ENCODE data around the gene PMM1. TPM values are rescaled to one million over a fixed set of nuclear protein-coding genes. Genes with fewer than 3 reads are reported as not detected.

PMM1 gene
- polyA plus RNA-seq, 1 donor (not counting 4 experiments of a cell fraction or from before 2014, with no cell fraction given) = 39.6 TPM

- Histone ChIP-seq H3K4me2 (ENCODE audit: control insufficient read depth, extremely low read depth, insufficient read depth, low read depth, low read length) (no peak overlapping the region), H3K9ac (ENCODE audit: control insufficient read depth, extremely low read depth, insufficient read depth, low read length) (no peak overlapping the region), H3K4me1 (ENCODE audit: control insufficient read depth, extremely low read depth, insufficient read depth, low read length) (peaks cover 30% of the 10 kb centered on the region), H3K4me3 (ENCODE audit: control insufficient read depth in 2 of 3, extremely low read depth in 1 of 3, insufficient read depth in 2 of 3, low read depth in 1 of 3, low read length in 3 of 3) (no peak overlapping the region), H3K9me3 (ENCODE audit: control insufficient read depth, low read depth, low read length) (no peaks in the 10 kb centered on the region), H3K79me2 (ENCODE audit: control insufficient read depth, insufficient read depth, low read length) (no peaks in the 10 kb centered on the region), H3K9me1 (ENCODE audit: control insufficient read depth, extremely low read depth, insufficient read depth, low read length) (peaks cover 5% of the 10 kb centered on the region), H2AFZ (ENCODE audit: control insufficient read depth, low read length) (no peak overlapping the region), H3K36me3 (ENCODE audit: control insufficient read depth in 2 of 2, extremely low read depth in 1 of 2, insufficient read depth in 2 of 2, low read length in 2 of 2) (peaks cover 35 to 38% of the 10 kb centered on the region in 2 experiments), H3K27me3 (ENCODE audit: control insufficient read depth, extremely low read depth, insufficient read depth, low read length) (no peaks in the 10 kb centered on the region), H3K27ac (ENCODE audit: control insufficient read depth, insufficient read depth, low read length) (no peak overlapping the region), H4K20me1 (ENCODE audit: control insufficient read depth, extremely low read depth, insufficient read depth, low read length) (no peaks in the 10 kb centered on the region)
- DNase-seq (ENCODE audit: low read depth, low spot score) (no peak), FAIRE-seq (no peak)
- dilution Hi-C loops (cut with MboI; ENCODE audit: extremely low pct_ligation_motif_present, low sequenced_read_pairs) = no loop called here
- no peak for TF ChIP-seq EZH2 (IDR thresholded peaks at IDR 0.05; ENCODE audit: low read length)
- TF ChIP-seq, protein P1, sequence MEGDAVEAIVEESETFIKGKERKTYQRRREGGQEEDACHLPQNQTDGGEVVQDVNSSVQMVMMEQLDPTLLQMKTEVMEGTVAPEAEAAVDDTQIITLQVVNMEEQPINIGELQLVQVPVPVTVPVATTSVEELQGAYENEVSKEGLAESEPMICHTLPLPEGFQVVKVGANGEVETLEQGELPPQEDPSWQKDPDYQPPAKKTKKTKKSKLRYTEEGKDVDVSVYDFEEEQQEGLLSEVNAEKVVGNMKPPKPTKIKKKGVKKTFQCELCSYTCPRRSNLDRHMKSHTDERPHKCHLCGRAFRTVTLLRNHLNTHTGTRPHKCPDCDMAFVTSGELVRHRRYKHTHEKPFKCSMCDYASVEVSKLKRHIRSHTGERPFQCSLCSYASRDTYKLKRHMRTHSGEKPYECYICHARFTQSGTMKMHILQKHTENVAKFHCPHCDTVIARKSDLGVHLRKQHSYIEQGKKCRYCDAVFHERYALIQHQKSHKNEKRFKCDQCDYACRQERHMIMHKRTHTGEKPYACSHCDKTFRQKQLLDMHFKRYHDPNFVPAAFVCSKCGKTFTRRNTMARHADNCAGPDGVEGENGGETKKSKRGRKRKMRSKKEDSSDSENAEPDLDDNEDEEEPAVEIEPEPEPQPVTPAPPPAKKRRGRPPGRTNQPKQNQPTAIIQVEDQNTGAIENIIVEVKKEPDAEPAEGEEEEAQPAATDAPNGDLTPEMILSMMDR (optimal IDR thresholded peaks at IDR 0.05 in 1 of 3, IDR thresholded peaks at IDR 0.05 in 1 of 3, conservative IDR thresholded peaks at IDR 0.05 in 1 of 3; ENCODE audit: extremely low read depth in 1 of 3, insufficient read depth in 2 of 3, low read length in 3 of 3) = no peak
These were observed 11.3 kb upstream of the PMM1 start for GRCh38 chr22:41600976-41601375.

- Histone ChIP-seq H3K36me3 (ENCODE audit: control insufficient read depth in 2 of 2, extremely low read depth in 1 of 2, insufficient read depth in 2 of 2, low read length in 2 of 2) (peaks cover 23 to 37% of the 10 kb centered on the region in 2 experiments), H4K20me1 (ENCODE audit: control insufficient read depth, extremely low read depth, insufficient read depth, low read length) (no peaks in the 10 kb centered on the region), H3K27me3 (ENCODE audit: control insufficient read depth, extremely low read depth, insufficient read depth, low read length) (no peaks in the 10 kb centered on the region), H3K4me1 (ENCODE audit: control insufficient read depth, extremely low read depth, insufficient read depth, low read length) (peaks cover 30% of the 10 kb centered on the region), H2AFZ (ENCODE audit: control insufficient read depth, low read length) (peak overlapping the region; percentile 30), H3K9me3 (ENCODE audit: control insufficient read depth, low read depth, low read length) (no peaks in the 10 kb centered on the region), H3K79me2 (ENCODE audit: control insufficient read depth, insufficient read depth, low read length) (no peaks in the 10 kb centered on the region), H3K27ac (ENCODE audit: control insufficient read depth, insufficient read depth, low read length) (peak overlapping the region; percentile 91), H3K4me3 (ENCODE audit: control insufficient read depth in 2 of 3, extremely low read depth in 1 of 3, insufficient read depth in 2 of 3, low read depth in 1 of 3, low read length in 3 of 3) (peak overlapping the region in 1 of 3 experiments; percentile 21), H3K4me2 (ENCODE audit: control insufficient read depth, extremely low read depth, insufficient read depth, low read depth, low read length) (peak overlapping the region; percentile 83), H3K9ac (ENCODE audit: control insufficient read depth, extremely low read depth, insufficient read depth, low read length) (peak overlapping the region; percentile 65), H3K9me1 (ENCODE audit: control insufficient read depth, extremely low read depth, insufficient read depth, low read length) (peaks cover 5% of the 10 kb centered on the region)
- dilution Hi-C loops (cut with MboI; ENCODE audit: extremely low pct_ligation_motif_present, low sequenced_read_pairs) = no loop called here
- FAIRE-seq (peak; percentile 90), DNase-seq (ENCODE audit: low read depth, low spot score) (no peak)
- TF ChIP-seq, protein P1 (optimal IDR thresholded peaks at IDR 0.05 in 1 of 3, IDR thresholded peaks at IDR 0.05 in 1 of 3, conservative IDR thresholded peaks at IDR 0.05 in 1 of 3; ENCODE audit: extremely low read depth in 1 of 3, insufficient read depth in 2 of 3, low read length in 3 of 3) = no peak
- no peak for TF ChIP-seq EZH2 (IDR thresholded peaks at IDR 0.05; ENCODE audit: low read length)
These were observed 9.4 kb upstream of the PMM1 start for GRCh38 chr22:41598891-41599635.
